SIG-M5 (cell line): ENCODE results near the gene OR2M3.
"Not testable (repeated sequence)": the region's sequence is repeated elsewhere in the genome, so short reads cannot be mapped to it uniquely, and the experiment has no call there.

Experiments
- DNase-seq: peaks from one replicate; lab custom pipeline; 2025; lab: John Stamatoyannopoulos, UW

OR2M3 gene, protein sequence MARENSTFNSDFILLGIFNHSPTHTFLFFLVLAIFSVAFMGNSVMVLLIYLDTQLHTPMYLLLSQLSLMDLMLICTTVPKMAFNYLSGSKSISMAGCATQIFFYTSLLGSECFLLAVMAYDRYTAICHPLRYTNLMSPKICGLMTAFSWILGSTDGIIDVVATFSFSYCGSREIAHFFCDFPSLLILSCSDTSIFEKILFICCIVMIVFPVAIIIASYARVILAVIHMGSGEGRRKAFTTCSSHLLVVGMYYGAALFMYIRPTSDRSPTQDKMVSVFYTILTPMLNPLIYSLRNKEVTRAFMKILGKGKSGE

GRCh38 chr1:248196965-248197364 is at the start of gene OR2M3:
Gene OR2M3 (plus strand): TSS chr1:248197265. CDS start chr1:248203068, 5,803 bp downstream.
- DNase-seq = no peak

DNA sequence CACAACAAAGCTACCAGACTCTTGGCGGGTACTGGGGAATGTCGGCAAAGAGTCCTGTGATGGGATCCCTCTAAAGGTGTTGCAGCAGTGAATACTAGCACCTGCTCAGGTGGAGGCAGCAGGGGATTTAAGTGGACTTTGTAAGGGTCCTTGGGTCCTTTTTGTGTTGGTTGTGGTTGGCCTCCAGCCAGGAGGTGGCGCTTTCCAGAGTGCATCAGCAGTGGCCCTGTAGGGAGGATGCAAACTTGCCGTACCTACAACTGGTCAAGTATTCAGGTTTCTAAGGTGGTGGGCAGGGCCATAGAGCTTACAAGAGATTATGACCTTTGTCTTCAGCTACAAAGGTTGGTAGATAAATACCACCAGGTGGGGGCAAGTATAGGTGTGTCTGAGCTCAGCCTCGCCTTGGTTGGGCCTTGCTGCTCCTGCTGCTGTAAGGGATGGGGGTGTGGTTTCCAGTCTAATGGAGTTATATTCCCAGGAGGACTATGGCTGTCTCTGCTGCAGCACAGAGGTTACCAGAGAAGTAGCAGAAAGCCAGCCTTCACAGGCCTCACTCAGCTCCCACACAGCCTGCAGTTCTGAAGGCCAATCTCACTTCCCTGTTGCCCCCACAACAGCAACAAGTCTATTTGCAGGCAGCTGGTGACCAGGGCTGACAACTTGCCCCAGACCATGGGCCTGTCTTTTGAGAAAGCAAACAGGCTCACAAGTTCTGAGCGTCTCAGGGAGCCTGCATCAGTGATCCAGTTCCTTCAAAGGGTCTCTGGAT is 44.8 kb upstream of the OR2M3 start:
- no peak for DNase-seq

DNA sequence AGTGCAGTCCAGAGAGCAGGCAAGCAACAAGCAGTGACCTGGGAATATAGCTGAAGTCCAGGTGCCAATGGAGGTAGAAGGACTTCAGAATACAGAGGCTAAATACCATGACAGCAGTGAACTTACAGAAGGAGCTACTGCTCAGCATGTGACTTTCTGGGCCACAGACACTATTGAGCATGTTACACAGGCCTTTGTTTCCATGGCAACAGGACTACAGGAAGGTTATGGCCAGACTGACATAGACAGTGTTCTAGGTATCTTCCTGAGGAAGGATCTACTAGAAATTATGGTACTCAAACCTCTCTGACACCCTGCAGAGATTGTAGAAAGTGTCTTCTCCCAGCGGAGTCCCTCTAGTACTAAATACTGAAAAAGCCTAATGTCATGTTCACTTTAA is 41.1 kb upstream of the OR2M3 start:
- no peak for DNase-seq

DNA sequence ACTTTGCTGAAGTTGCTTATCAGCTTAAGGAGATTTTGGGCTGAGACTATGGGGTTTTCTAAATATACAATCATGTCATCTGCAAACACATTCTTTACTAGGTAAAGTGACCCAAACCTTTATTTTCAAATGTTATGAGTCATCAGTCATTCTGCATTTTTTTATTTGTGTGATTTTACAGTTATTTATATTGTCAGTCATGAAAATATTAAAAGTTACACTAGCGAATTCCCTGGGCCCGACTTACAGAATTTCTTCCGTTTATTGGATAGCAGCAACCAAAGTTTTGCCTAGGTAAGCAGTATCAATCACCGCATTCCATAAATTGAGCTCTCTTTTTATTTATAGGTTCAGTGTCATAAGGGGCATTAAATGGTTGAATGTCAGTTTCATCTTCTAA is 38.3 kb upstream of the OR2M3 start:
- DNase-seq = no peak

DNA sequence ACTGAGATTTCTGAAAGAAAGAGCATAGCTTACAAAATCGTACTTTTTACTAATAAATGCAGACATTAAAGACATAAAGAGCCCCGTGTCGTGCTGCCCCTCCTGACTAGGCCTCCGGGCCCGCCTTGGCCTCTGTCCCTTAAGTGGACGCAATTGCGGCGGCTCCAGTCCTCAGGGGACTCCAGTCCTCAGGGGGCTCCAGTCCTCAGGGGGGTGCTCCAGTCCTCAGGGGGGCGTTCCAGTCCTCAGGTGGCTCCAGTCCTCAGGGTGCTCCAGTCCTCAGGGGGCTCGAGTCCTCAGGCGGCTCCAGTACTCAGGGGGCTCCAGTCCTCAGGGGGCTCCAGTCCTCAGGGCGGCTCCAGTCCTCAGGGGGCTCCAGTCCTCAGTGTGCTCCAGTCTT is 33.0 kb upstream of the OR2M3 start:
- no peak for DNase-seq

DNA sequence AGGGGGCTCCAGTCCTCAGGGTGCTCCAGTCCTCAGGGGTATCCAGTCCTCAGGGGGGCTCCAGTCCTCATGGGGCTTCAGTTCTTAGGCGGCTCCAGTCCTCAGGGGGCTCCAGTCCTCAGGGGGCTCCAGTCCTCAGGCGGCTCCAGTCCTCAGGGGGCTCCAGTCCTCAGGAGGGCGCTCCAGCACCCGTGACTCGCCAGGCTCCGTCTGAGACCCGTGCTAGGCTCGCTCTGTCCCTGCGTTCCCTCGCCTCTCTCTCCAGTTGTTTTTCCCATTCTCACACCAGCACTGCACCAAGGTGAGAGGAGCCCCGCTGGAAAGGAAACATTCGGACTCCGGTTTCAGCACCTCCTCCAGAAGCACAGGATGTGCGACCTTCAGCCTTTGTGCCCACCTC is 31.9 kb upstream of the OR2M3 start:
- no peak for DNase-seq

GRCh38 chr1:248174521-248174920 is 22.5 kb upstream of the OR2M3 start, which contains the start of gene OR2M2:
Gene OR2M2 (plus strand): TSS chr1:248174821. CDS start chr1:248179986, 5,165 bp downstream.
- DNase-seq = no peak

- no peak for DNase-seq
Measured at GRCh38 chr1:248183996-248184395, 13.1 kb upstream of the OR2M3 start.

GRCh38 chr1:248187363-248187762 is 9.7 kb upstream of the OR2M3 start:
- DNase-seq = no peak

GRCh38 chr1:248189026-248189425 is 8.0 kb upstream of the OR2M3 start:
- no peak for DNase-seq

- DNase-seq = no peak
Measured at GRCh38 chr1:248194117-248194516, 2.9 kb upstream of the OR2M3 start.

DNA sequence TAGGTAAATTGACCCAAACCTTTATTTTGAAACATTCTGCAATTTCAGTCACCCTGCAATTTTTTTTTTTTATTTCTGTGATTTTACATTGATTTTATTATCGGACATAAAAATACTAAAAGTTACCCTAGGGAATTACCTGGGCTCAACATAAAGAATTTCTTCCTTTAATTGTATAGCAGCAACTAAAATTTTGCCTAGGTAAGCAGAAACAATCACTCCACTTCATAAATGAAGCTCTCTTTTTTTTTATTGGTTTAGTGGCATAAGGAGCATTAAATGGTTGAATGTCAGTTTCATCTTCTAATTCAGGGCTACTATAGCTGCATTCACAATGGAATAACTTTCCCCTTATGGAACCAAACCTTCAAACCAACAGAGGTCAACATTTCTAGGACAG is 18.8 kb downstream of the OR2M3 start:
- DNase-seq = no peak

- no peak for DNase-seq
Measured at GRCh38 chr1:248225537-248225936, 28.5 kb downstream of the OR2M3 start.

DNA sequence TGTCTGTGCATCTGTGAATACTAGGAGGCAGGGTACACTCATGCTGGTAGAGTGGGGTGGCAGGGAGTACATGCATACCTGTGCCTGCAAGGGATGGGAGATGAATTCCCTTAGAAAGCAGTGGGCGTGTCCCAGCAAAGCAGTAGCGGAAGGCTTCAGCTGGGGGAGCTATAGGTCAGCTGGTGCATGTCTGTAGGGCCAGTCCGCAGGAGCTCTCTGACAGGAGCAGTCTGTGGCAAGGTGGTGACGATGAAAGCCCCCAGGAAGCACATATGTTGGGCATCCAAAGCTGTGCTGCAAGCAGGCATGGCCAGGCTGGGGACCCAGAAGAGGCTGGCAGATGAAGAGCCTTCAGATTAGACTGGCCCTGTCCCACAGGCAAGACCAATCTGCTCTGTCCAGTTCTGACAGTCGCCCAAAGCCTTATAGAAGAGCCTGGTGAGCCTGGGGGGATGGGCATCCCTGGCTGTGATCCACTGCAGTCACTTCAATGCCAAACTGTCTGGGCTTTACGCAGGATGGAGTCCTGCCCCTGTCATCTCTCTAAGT is 32.4 kb downstream of the OR2M3 start:
- DNase-seq = no peak

DNA sequence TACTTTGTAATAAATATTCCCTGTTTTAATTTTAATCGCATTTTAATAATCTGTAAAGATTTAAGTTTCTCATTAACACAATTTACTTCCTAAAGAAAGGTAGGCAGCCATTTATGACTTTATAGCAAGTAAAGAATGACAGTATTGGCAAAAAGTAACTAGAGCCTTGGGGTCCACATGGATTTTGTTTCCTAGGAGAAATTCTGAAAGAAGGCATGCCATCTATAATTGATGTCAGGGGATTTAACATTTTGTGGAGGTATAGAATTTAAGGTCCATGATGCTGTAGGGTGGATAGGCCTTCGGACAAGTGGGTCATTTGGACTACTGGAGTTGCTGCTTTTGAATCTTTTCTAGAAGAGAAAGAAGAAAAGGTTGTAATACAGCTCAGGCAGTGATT is 34.1 kb downstream of the OR2M3 start, which contains the start of gene OR2M4:
Gene OR2M4 (plus strand): TSS at position 301 of the 400 bp plus-strand sequence. CDS start 7,512 bp downstream, outside the sequence.
- DNase-seq = no peak

DNA sequence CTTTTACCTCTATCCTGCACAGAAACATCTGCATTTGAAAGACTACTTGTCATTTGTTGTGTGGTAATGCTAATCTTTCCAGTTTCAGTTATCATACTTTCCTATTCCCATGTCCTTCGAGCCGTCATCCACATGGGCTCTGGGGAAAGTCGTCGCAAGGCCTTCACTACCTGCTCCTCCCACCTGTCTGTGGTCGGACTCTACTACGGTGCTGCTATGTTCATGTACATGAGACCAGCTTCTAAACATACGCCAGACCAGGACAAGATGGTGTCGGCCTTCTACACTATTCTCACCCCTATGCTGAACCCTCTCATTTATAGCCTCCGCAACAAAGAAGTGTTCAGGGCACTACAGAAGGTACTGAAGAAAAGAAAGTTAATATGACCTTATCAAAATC is 42.4 kb downstream of the OR2M3 start:
- no peak for DNase-seq

DNA sequence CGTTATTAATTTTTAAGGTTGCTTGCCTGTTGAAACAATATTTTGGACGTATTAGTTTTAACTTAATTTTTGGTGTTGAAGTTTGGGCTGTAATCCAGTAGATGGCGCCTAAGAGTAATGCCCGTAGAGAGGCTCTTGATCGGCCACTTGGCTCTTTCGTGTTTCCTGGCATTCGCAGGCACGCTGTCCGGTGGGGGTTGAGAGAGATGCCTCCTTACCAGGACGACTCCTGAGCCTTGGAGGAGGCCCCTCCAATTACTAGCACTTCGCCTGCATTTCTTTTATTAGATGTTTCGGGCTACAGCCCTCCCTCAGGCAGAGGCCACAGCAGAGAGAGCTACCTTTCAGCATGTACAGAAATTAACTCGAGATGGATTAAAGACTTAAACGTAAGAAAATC is 46.1 kb downstream of the OR2M3 start:
- DNase-seq = no peak

- not testable (repeated sequence) for DNase-seq
Measured at GRCh38 chr1:248259309-248259708, 62.2 kb downstream of the OR2M3 start.
